HepG2 (cell line): ENCODE measurements around the gene OST4. TPM values are rescaled to one million over a fixed set of nuclear protein-coding genes. Genes with fewer than 3 reads are reported as not detected.

Experiments
- CBX5 ChIP-seq: sonication (generic); formaldehyde crosslinking; IDR thresholded peaks from 2 replicates; pipeline ENCODE4 v1.4.0; 2020; ENCODE audit warnings: missing genetic modification reagents, borderline replicate concordance
- CC2D1A ChIP-seq: sonication (generic); formaldehyde crosslinking; IDR thresholded peaks from 2 replicates; pipeline ENCODE4 v1.8.1; 2023; ENCODE audit warnings: mild to moderate bottlenecking, missing genetic modification reagents
- CENPX ChIP-seq: sonication (generic); formaldehyde crosslinking; IDR thresholded peaks from 2 replicates; pipeline ENCODE4 v1.9.0; 2021; ENCODE audit warnings: mild to moderate bottlenecking, missing genetic modification reagents, moderate library complexity
- EED ChIP-seq: sonication (generic); formaldehyde crosslinking; IDR thresholded peaks from 2 replicates; pipeline ENCODE4 v1.5.0; 2020; ENCODE audit warnings: mild to moderate bottlenecking, missing genetic modification reagents
- FOSL1 ChIP-seq: sonication (generic); formaldehyde crosslinking; IDR thresholded peaks from 2 replicates; pipeline ENCODE4 v1.9.0; 2021; ENCODE audit warnings: missing genetic modification reagents, borderline replicate concordance
- GATAD2A ChIP-seq: IDR thresholded peaks from 2 replicates; pipeline ENCODE4 v1.6.1; 2016
- HHEX ChIP-seq: IDR thresholded peaks from 2 replicates; pipeline ENCODE4 v1.6.1; 2016; ENCODE audit warnings: control low read depth
- IKZF4 ChIP-seq: sonication (generic); formaldehyde crosslinking; IDR thresholded peaks from 2 replicates; pipeline ENCODE4 v1.5.1; 2020; ENCODE audit warnings: borderline replicate concordance, mild to moderate bottlenecking, low read depth, missing genetic modification reagents; ENCODE audit errors: not compliant biosample characterization
- IKZF5 ChIP-seq: IDR thresholded peaks from 2 replicates; pipeline ENCODE4 v1.6.1; 2018; ENCODE audit warnings: missing genetic modification reagents, mild to moderate bottlenecking, missing compliant biosample characterization
- IRF9 ChIP-seq: sonication (generic); formaldehyde crosslinking; IDR thresholded peaks from 2 replicates; pipeline ENCODE4 v1.8.0; 2022; ENCODE audit warnings: missing genetic modification reagents, mild to moderate bottlenecking, borderline replicate concordance
- MIXL1 ChIP-seq: IDR thresholded peaks from 2 replicates; pipeline ENCODE4 v1.6.1; 2016
- NONO ChIP-seq, 2 experiments: fragments of 450-650 bp in 1 of 2; sonication (generic) in 1 of 2; formaldehyde crosslinking in 1 of 2; IDR thresholded peaks in 1 of 2; conservative IDR thresholded peaks in 1 of 2; 2 replicates each; pipeline versions ENCODE4 v1.6.1 to v1.8.0; 2017 to 2022; ENCODE audit warnings: mild to moderate bottlenecking in 1 of 2, missing genetic modification reagents in 1 of 2, moderate library complexity in 1 of 2
- PHF21A ChIP-seq: sonication (generic); formaldehyde crosslinking; IDR thresholded peaks from 2 replicates; pipeline ENCODE4 v1.5.0; 2020; ENCODE audit warnings: mild to moderate bottlenecking, missing genetic modification reagents
- SP5 ChIP-seq: IDR thresholded peaks from 2 replicates; pipeline ENCODE4 v1.6.1; 2016; ENCODE audit warnings: low read depth, borderline replicate concordance
- ZBTB26 ChIP-seq: IDR thresholded peaks from 2 replicates; pipeline ENCODE4 v1.6.1; 2016; ENCODE audit warnings: missing compliant biosample characterization, missing genetic modification reagents, borderline replicate concordance
- ZBTB46 ChIP-seq: sonication (generic); formaldehyde crosslinking; IDR thresholded peaks from 2 replicates; pipeline ENCODE4 v1.4.0; 2020; ENCODE audit warnings: mild to moderate bottlenecking, missing genetic modification reagents, borderline replicate concordance
- ZFP36L2 ChIP-seq: sonication (generic); formaldehyde crosslinking; IDR thresholded peaks from 2 replicates; pipeline ENCODE4 v1.4.0; 2020; ENCODE audit warnings: missing genetic modification reagents
- ZFP62 ChIP-seq: sonication (generic); formaldehyde crosslinking; IDR thresholded peaks from 2 replicates; pipeline ENCODE4 v1.4.0; 2020; ENCODE audit warnings: missing genetic modification reagents
- ZKSCAN8 ChIP-seq: IDR thresholded peaks from 2 replicates; pipeline ENCODE4 v1.6.1; 2016; ENCODE audit warnings: borderline replicate concordance, missing genetic modification reagents, missing compliant biosample characterization
- ZNF451 ChIP-seq: sonication (generic); formaldehyde crosslinking; IDR thresholded peaks from 2 replicates; pipeline ENCODE4 v1.5.0; 2020; ENCODE audit warnings: mild to moderate bottlenecking, missing genetic modification reagents
- ZNF747 ChIP-seq: sonication (generic); formaldehyde crosslinking; IDR thresholded peaks from 2 replicates; pipeline ENCODE4 v1.8.1; 2023; ENCODE audit warnings: missing genetic modification reagents, mild to moderate bottlenecking, borderline replicate concordance
- ZNF761 ChIP-seq: sonication (generic); formaldehyde crosslinking; conservative IDR thresholded peaks from 2 replicates; pipeline ENCODE4 v1.4.0; 2020; ENCODE audit warnings: mild to moderate bottlenecking, missing genetic modification reagents
- ZNF781 ChIP-seq: sonication (generic); formaldehyde crosslinking; IDR thresholded peaks from 2 replicates; pipeline ENCODE4 v1.5.1; 2020; ENCODE audit warnings: borderline replicate concordance, mild to moderate bottlenecking, missing genetic modification reagents; ENCODE audit errors: not compliant biosample characterization
- ZNF83 ChIP-seq: sonication (generic); formaldehyde crosslinking; IDR thresholded peaks from 2 replicates; pipeline ENCODE4 v1.4.0; 2020; ENCODE audit warnings: missing genetic modification reagents, mild to moderate bottlenecking, borderline replicate concordance
- ZSCAN9 ChIP-seq: IDR thresholded peaks from 2 replicates; pipeline ENCODE4 v1.6.1; 2016; ENCODE audit warnings: borderline replicate concordance
- polyA plus RNA-seq, 8 experiments: library from polyadenylated mRNA; depleted of rRNA in 3 of 8; stranded (reverse) in 7 of 8; unstranded in 1 of 8; fragments of >200 nt; fragmentation: Illumina TruSeq in 4 of 8; extraction: Trizol in 4 of 8; gene quantifications; 2 replicates each; pipeline versions ENCODE4 v1.2.1 to v1.2.3, GENCODE V29; 2011 to 2016; ENCODE audit warnings: low read depth in 4 of 8, missing spikeins in 1 of 8, mixed read lengths in 1 of 8; ENCODE audit not compliant: insufficient read depth in 1 of 8
- total RNA-seq, 5 experiments: library from RNA; depleted of rRNA; stranded (reverse); fragments of >200 nt; fragmentation: Illumina TruSeq; extraction: Trizol; gene quantifications; 2 replicates each; pipeline ENCODE4 v1.2.3, GENCODE V29; 2016; ENCODE audit warnings: low read depth in 1 of 5

OST4 gene
- total and polyA plus RNA-seq, 2 of the 13 experiments (the other 11 are each of a cell fraction or from before 2014, with no cell fraction given), result 498 to 584 TPM

GRCh38 chr2:27095745-27096651 lies 24.5 kb upstream of the OST4 start (continued):
- no peak for TF ChIP-seq ZFP62 (CRISPR knock-in tag)
- TF ChIP-seq GATAD2A (CRISPR knock-in tag), result peak; percentile 100
- TF ChIP-seq ZNF781, result no peak
- peak; percentile 92 for TF ChIP-seq ZKSCAN8 (CRISPR knock-in tag)
- TF ChIP-seq CENPX, result no peak
- peak; percentile 61 for TF ChIP-seq EED (CRISPR knock-in tag)
- 0 out of 2 replicates have a peak, but pooled peaks have one; percentile 68 for TF ChIP-seq ZNF451 (CRISPR knock-in tag)
- TF ChIP-seq CC2D1A (CRISPR knock-in tag), result no peak
- no peak for TF ChIP-seq ZBTB46 (CRISPR knock-in tag)
- TF ChIP-seq ZNF747 (CRISPR knock-in tag), result peak; percentile 92
- peak; percentile 97 for TF ChIP-seq IKZF5 (CRISPR knock-in tag)
- peak; percentile 49; the same call in 1 of the 2 replicates for TF ChIP-seq HHEX (CRISPR knock-in tag)
- TF ChIP-seq PHF21A (CRISPR knock-in tag), result peak; percentile 91
- TF ChIP-seq ZNF83, result peak; percentile 65; the same call in 1 of the 2 replicates
- TF ChIP-seq ZBTB26 (CRISPR knock-in tag), result no peak; the same call in 1 of the 2 replicates
- peak; percentile 87; the same call in 1 of the 2 replicates for TF ChIP-seq CBX5 (CRISPR knock-in tag)
- no peak for TF ChIP-seq ZFP36L2 (CRISPR knock-in tag)
- TF ChIP-seq MIXL1 (CRISPR knock-in tag), result peak; percentile 85
- TF ChIP-seq ZSCAN9 (CRISPR knock-in tag), result peak; percentile 91
- peak; percentile 94 for TF ChIP-seq SP5 (CRISPR knock-in tag)
- TF ChIP-seq ZNF761 (CRISPR knock-in tag), result no peak
- TF ChIP-seq FOSL1 (CRISPR knock-in tag), result peak; percentile 46; the same call in 1 of the 2 replicates
- peak; percentile 56; the same call in 1 of the 2 replicates for TF ChIP-seq IRF9
- TF ChIP-seq NONO (IDR thresholded peaks at IDR 0.05), result no peak
- TF ChIP-seq NONO (CRISPR knock-in tag; conservative IDR thresholded peaks at IDR 0.05), result peak; percentile 91
- peak; percentile 89 for TF ChIP-seq IKZF4 (CRISPR knock-in tag)
